SK-MEL-5 (cell line): Measurements from ENCODE around the gene LILRA1. TPM values are rescaled to one million over a fixed set of nuclear protein-coding genes. Genes with fewer than 3 reads are reported as not detected.
A peak's percentile ranks its signal among the peaks of the same experiment; 100 is the strongest.
"Not testable (repeated sequence)": the region's sequence is repeated elsewhere in the genome, so short reads cannot be mapped to it uniquely, and the experiment has no call there.

Experiments used
- DNase-seq: peaks from one replicate; pipeline ENCODE4 v3.0.0-alpha.2; 2016; ENCODE audit warnings: low read depth, low spot score
- in situ Hi-C: cut with HindIII; loops from 2 replicates; pipeline ENCODE4 v1.10.0; 2016; ENCODE audit warnings: low sequenced_read_pairs, high pct_unique_total_duplicates, low pct_unique_long_range_greater_than_20kb
- small RNA-seq, 2 experiments: library from RNA; depleted of rRNA; stranded (forward); fragments of <200 nt; gene quantifications; one replicate each; pipeline ENCODE3, GENCODE V24; 2014
- total RNA-seq: library from RNA; depleted of rRNA; stranded (reverse); fragments of >200 nt; shearing (Covaris generic); gene quantifications from 2 replicates; pipeline ENCODE4 v1.2.3, GENCODE V29; 2014; rRNA removed

Gene LILRA1
- total RNA-seq, 1 experiment from 2014 or later: not detected

GRCh38 chr19:54643583-54643982, 50.2 kb downstream of the LILRA1 start:
- DNase-seq, in situ Hi-C loops: not testable (repeated sequence)

DNA sequence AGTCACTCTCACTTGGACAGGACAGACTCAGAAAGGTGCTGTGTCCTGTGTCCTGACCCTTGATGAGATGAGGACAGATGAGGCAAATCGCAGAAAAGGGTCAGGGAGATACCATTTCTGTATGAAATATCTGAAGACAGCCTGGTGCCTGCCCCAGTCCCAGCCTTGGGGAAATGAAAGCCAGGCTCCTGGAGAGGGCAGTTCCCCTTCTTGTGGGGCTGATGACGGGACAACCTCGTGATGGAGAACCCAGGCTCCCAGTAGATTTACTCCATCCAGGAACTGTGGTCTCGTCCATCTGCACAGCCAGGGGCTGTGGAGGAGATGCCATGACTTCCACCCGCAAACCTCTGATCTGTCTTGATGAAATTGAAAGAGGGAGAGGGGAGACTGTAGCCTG, 50.6 kb downstream of the LILRA1 start:
- in situ Hi-C loops: no loop called here
- no peak for DNase-seq

DNA sequence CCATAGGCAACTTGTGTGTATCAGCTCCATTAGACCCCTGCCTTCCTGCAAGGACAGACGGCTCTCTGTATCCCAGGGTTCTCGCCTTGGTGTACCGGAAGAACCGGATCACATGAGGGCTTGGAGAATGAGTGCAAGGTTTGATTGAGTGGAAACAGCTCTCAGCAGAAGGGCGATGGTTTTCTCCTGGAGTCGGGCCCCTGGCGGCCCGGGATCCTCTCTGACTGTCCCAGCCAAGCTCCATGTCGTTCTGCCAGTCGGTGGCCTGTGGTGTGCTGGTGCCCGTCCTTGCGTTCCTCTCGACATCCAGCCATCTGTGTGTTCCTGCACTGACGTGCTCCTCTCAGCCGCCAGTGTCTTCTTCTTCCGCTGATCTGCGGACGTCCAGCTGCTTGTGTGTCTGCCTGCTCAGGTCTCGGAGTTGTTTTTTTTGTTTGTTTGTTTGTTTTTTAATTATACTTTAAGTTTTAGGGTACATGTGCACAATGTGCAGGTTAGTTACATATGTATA, 53.0 kb downstream of the LILRA1 start:
- in situ Hi-C loops: no loop called here
- DNase-seq: peak; percentile 17

- in situ Hi-C loops: no loop called here
- no peak for DNase-seq
These were observed 54.7 kb downstream of the LILRA1 start for GRCh38 chr19:54648129-54648528.

DNA sequence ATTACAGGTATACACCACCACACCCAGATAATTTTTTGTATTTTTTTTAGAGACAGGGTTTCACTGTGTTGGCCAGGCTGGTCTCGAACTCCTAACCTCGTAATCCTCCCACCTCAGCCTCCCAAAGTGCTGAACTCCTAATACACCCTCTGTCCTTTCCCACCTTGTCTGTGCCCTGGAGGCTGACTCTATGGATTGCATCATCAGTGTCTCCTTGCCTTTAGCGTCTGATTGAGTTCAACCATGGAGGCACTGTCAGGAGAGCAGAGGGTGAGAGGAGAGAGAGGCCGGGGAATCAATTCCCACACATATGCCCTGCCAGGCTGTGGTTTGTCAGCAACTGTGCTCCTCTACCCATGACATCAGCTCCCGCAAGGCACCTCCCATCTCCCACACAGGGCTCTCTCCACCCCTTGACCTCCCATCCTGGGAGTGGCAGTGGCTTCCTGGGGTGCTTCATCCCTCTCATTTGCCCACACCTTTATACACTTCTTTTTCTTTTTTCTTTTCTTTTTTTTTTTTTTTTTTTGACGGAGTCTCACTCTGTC, 56.8 kb downstream of the LILRA1 start:
- DNase-seq: no peak
- in situ Hi-C loops: no loop called here

Small RNAs within 50 kb of the gene (small RNA-seq; reads per million reads assigned to genes)
- gene AC245036.2: 0 reads per million in 2 experiments
- 0 reads per million in 2 experiments for gene AC245036.3
- 0 reads per million in 2 experiments for gene MIR8061

Other genes starting within 250 kb of the LILRA1 start
- gene LAIR1, start 228.7 kb upstream of the LILRA1 start, total RNA-seq: not detected in 2 replicates
- gene TTYH1, start 178.2 kb upstream of the LILRA1 start, total RNA-seq: 0.77 and 0.93 TPM in 2 replicates
- 7.8 and 8.5 TPM in 2 replicates for gene LENG8, start 144.4 kb upstream of the LILRA1 start, total RNA-seq
- gene LENG9, start 129.9 kb upstream of the LILRA1 start, total RNA-seq: 6.1 and 7.2 TPM in 2 replicates
- 0.26 and 0.43 TPM in 2 replicates for gene CDC42EP5, start 120.3 kb upstream of the LILRA1 start, total RNA-seq
- not detected in 2 replicates for gene LAIR2, start 90.8 kb upstream of the LILRA1 start, total RNA-seq
- gene LILRA2, start 19.8 kb upstream of the LILRA1 start, total RNA-seq: not detected in 2 replicates
- gene LILRB1, start 36.9 kb downstream of the LILRA1 start, total RNA-seq: not detected in 2 replicates
- not detected in 2 replicates for gene LILRB4, start 69.4 kb downstream of the LILRA1 start, total RNA-seq
- gene KIR3DL3, start 130.8 kb downstream of the LILRA1 start, total RNA-seq: not detected in 2 replicates
- not detected in 2 replicates for gene KIR2DL3, start 144.9 kb downstream of the LILRA1 start, total RNA-seq
- gene KIR2DL1, start 176.2 kb downstream of the LILRA1 start, total RNA-seq: not detected in 2 replicates
- gene KIR2DL4, start 210.0 kb downstream of the LILRA1 start, total RNA-seq: not detected in 2 replicates
- not detected in 2 replicates for gene KIR3DL1, start 222.8 kb downstream of the LILRA1 start, total RNA-seq
- gene KIR2DS4, start 239.0 kb downstream of the LILRA1 start, total RNA-seq: not detected in 2 replicates